HEK293 (cell line): ENCODE measurements around the gene TIMM17A.

Source experiments
- CTCF ChIA-PET: fragments of 350-600 bp; formaldehyde crosslinking; extraction: SDS; loops from one replicate; lab custom pipeline; 2021; ENCODE audit warnings: antibody characterized with exemption; lab: Yijun Ruan, JAX
- POLR2A ChIA-PET: fragments of 300-600 bp; formaldehyde crosslinking; extraction: SDS; loops from one replicate; lab custom pipeline; 2020; ENCODE audit warnings: antibody characterized with exemption, inconsistent platforms; lab: Yijun Ruan, JAX
- H3K27ac ChIP-seq: fragments of 200-500 bp; sonication (Bioruptor generic); 2 replicates; pipeline ENCODE4 v1.5.1; 2014; ENCODE audit warnings: low read depth, low read length, control low read depth, inconsistent platforms; ENCODE audit errors: extremely low read depth
- H3K36me3 ChIP-seq, 2 experiments: fragments of 200-500 bp in 1 of 2; sonication (Bioruptor generic) in 1 of 2; 1 replicate in 1 of 2; 2 replicates in 1 of 2; pipeline ENCODE4 v1.5.1; 2014 to 2017; ENCODE audit warnings: inconsistent platforms in 2 of 2, low read length in 2 of 2; ENCODE audit not compliant: control insufficient read depth in 2 of 2, insufficient read depth in 1 of 2
- H3K4me1 ChIP-seq: fragments of 200-500 bp; sonication (Bioruptor generic); 2 replicates; pipeline ENCODE4 v1.5.1; 2014; ENCODE audit warnings: mild to moderate bottlenecking, low read length, inconsistent platforms; ENCODE audit not compliant: control insufficient read depth, insufficient read depth
- H3K4me3 ChIP-seq: 2 replicates; pipeline ENCODE4 v1.5.1; 2011; ENCODE audit warnings: low read depth, mild to moderate bottlenecking, control low read depth, low read length, moderate library complexity
- H3K9me3 ChIP-seq: fragments of 200-500 bp; sonication (Bioruptor generic); 2 replicates; pipeline ENCODE4 v1.5.1; 2014; ENCODE audit warnings: low read depth, low read length, inconsistent platforms; ENCODE audit not compliant: control insufficient read depth, insufficient read depth
- GLIS2 ChIP-seq: fragments of 450-650 bp; formaldehyde crosslinking; IDR thresholded peaks from 2 replicates; pipeline ENCODE4 v1.5.1; 2016; ENCODE audit warnings: missing biosample characterization, missing genetic modification characterization
- HIC1 ChIP-seq: fragments of 450-650 bp; formaldehyde crosslinking; IDR thresholded peaks from 2 replicates; pipeline ENCODE4 v1.5.1; 2016; ENCODE audit warnings: missing biosample characterization, missing genetic modification characterization
- ZIC2 ChIP-seq: fragments of 450-650 bp; formaldehyde crosslinking; IDR thresholded peaks from 2 replicates; pipeline ENCODE4 v1.5.1; 2016; ENCODE audit warnings: missing biosample characterization, missing genetic modification characterization
- ZNF114 ChIP-seq: fragments of 450-650 bp; formaldehyde crosslinking; IDR thresholded peaks from 2 replicates; pipeline ENCODE4 v1.5.0; 2017; ENCODE audit warnings: missing biosample characterization, missing genetic modification characterization
- ZNF174 ChIP-seq: fragments of 450-650 bp; formaldehyde crosslinking; IDR thresholded peaks from 2 replicates; pipeline ENCODE4 v1.5.0; 2017; ENCODE audit warnings: missing biosample characterization, mild to moderate bottlenecking, missing genetic modification characterization
- ZNF202 ChIP-seq: fragments of 450-650 bp; formaldehyde crosslinking; IDR thresholded peaks from 2 replicates; pipeline ENCODE4 v1.5.1; 2016; ENCODE audit warnings: missing biosample characterization, missing genetic modification characterization, borderline replicate concordance
- ZNF214 ChIP-seq: fragments of 450-650 bp; formaldehyde crosslinking; IDR thresholded peaks from 2 replicates; pipeline ENCODE4 v1.5.1; 2017; ENCODE audit warnings: missing biosample characterization, mild to moderate bottlenecking, missing genetic modification characterization, borderline replicate concordance
- ZNF223 ChIP-seq: fragments of 450-650 bp; formaldehyde crosslinking; IDR thresholded peaks from 2 replicates; pipeline ENCODE4 v1.5.1; 2016; ENCODE audit warnings: missing biosample characterization, missing genetic modification characterization
- ZNF292 ChIP-seq: fragments of 450-650 bp; formaldehyde crosslinking; IDR thresholded peaks from 2 replicates; pipeline ENCODE4 v1.5.1; 2016; ENCODE audit warnings: low read depth, missing biosample characterization, missing genetic modification characterization, borderline replicate concordance
- ZNF354C ChIP-seq: fragments of 450-650 bp; formaldehyde crosslinking; IDR thresholded peaks from 2 replicates; pipeline ENCODE4 v1.5.1; 2016; ENCODE audit warnings: missing biosample characterization, missing genetic modification characterization, low read depth, borderline replicate concordance
- ZNF362 ChIP-seq: fragments of 450-650 bp; formaldehyde crosslinking; IDR thresholded peaks from 2 replicates; pipeline ENCODE4 v1.5.1; 2016; ENCODE audit warnings: missing biosample characterization, missing genetic modification characterization
- ZNF530 ChIP-seq: fragments of 450-650 bp; formaldehyde crosslinking; IDR thresholded peaks from 2 replicates; pipeline ENCODE4 v1.5.1; 2016; ENCODE audit warnings: low read depth, missing biosample characterization, missing genetic modification characterization
- ZNF555 ChIP-seq: fragments of 450-650 bp; formaldehyde crosslinking; conservative IDR thresholded peaks from 2 replicates; pipeline ENCODE4 v1.5.1; 2017; ENCODE audit warnings: missing biosample characterization, mild to moderate bottlenecking, missing genetic modification characterization, inconsistent platforms
- ZNF600 ChIP-seq: fragments of 450-650 bp; formaldehyde crosslinking; IDR thresholded peaks from 2 replicates; pipeline ENCODE4 v1.5.1; 2016; ENCODE audit warnings: missing biosample characterization, missing genetic modification characterization
- ZNF654 ChIP-seq: fragments of 450-650 bp; formaldehyde crosslinking; IDR thresholded peaks from 2 replicates; pipeline ENCODE4 v1.5.1; 2016; ENCODE audit warnings: low read depth, missing biosample characterization, missing genetic modification characterization
- ZNF670 ChIP-seq: fragments of 450-650 bp; formaldehyde crosslinking; IDR thresholded peaks from 2 replicates; pipeline ENCODE4 v1.5.1; 2016; ENCODE audit warnings: missing biosample characterization, missing genetic modification characterization, low read depth
- ZNF677 ChIP-seq: fragments of 450-650 bp; IDR thresholded peaks from 2 replicates; pipeline ENCODE4 v1.5.0; 2018; ENCODE audit warnings: missing biosample characterization, mild to moderate bottlenecking, missing genetic modification characterization, moderate library complexity
- ZNF704 ChIP-seq: fragments of 450-650 bp; formaldehyde crosslinking; IDR thresholded peaks from 2 replicates; pipeline ENCODE4 v1.5.1; 2016; ENCODE audit warnings: missing biosample characterization, missing genetic modification characterization
- ZSCAN18 ChIP-seq: fragments of 450-650 bp; formaldehyde crosslinking; IDR thresholded peaks from 2 replicates; pipeline ENCODE4 v1.5.1; 2016; ENCODE audit warnings: missing biosample characterization, missing genetic modification characterization

Gene TIMM17A

GRCh38 chr1:202013603-202014002 lies 58.3 kb downstream of the TIMM17A start (continued):
- TF ChIP-seq ZNF174 (tag by site-specific recombination) (no peak), GLIS2 (no peak), ZNF202 (tag by site-specific recombination) (no peak), ZNF677 (tag by site-specific recombination) (no peak)

GRCh38 chr1:202014060-202014459 lies 58.8 kb downstream of the TIMM17A start:
- TF ChIP-seq HIC1 (tag by site-specific recombination) (no peak), ZNF670 (no peak), ZNF704 (no peak), ZNF223 (tag by site-specific recombination) (no peak), ZSCAN18 (tag by site-specific recombination) (no peak), ZNF600 (no peak), ZNF555 (tag by site-specific recombination) (no peak), ZNF354C (no peak), ZNF654 (tag by site-specific recombination) (no peak), ZNF114 (tag by site-specific recombination) (no peak), ZNF530 (tag by site-specific recombination) (no peak), ZNF214 (no peak), ZNF362 (tag by site-specific recombination) (no peak), ZIC2 (tag by site-specific recombination) (no peak), ZNF292 (tag by site-specific recombination) (no peak)
- ChIA-PET POLR2A (no interaction called here), CTCF (interaction anchor here (0.6 to 10.8 kb wide), 3 partner anchors 10 to 106 kb away, joined by 4 to 159 read pairs (median 4); partner anchors contain the start of gene GPR37L1)
- no peaks in the 10 kb centered on the region for H3K9me3 ChIP-seq
- H3K36me3 ChIP-seq: no peaks in the 10 kb centered on the region
- H3K27ac ChIP-seq: no peak overlapping the region
- peaks cover 14% of the 10 kb centered on the region for H3K4me1 ChIP-seq
- H3K4me3 ChIP-seq: no peak overlapping the region
